ENCODE measurements around the gene PIP5KL1. TPM values are rescaled to one million over a fixed set of nuclear protein-coding genes. Genes with fewer than 3 reads are reported as not detected.

The PIP5KL1 gene
- total RNA-seq, 1 donor from 2014 or later = 1.4 TPM

- DNase-seq = peak; percentile 31
Observed at GRCh38 chr9:127949827-127950512, 19.4 kb upstream of the PIP5KL1 start.

GRCh38 chr9:127947841-127948710 is 17.5 kb upstream of the PIP5KL1 start:
- DNase-seq = no peak

GRCh38 chr9:127946728-127947127 is 16.2 kb upstream of the PIP5KL1 start:
- no peak for DNase-seq

GRCh38 chr9:127945942-127946341 is 15.4 kb upstream of the PIP5KL1 start:
- no peak for DNase-seq

GRCh38 chr9:127945338-127945737 is 14.8 kb upstream of the PIP5KL1 start:
- no peak for DNase-seq

- DNase-seq = no peak
Observed at GRCh38 chr9:127944586-127945218, 14.1 kb upstream of the PIP5KL1 start.

GRCh38 chr9:127943731-127944144 is 13.2 kb upstream of the PIP5KL1 start:
- peak; percentile 79 for DNase-seq

- no peak for DNase-seq
Observed at GRCh38 chr9:127943011-127943662, 12.6 kb upstream of the PIP5KL1 start.

GRCh38 chr9:127942216-127943010 is 11.8 kb upstream of the PIP5KL1 start:
- DNase-seq = no peak

- DNase-seq = no peak
Observed at GRCh38 chr9:127941961-127942215, 11.3 kb upstream of the PIP5KL1 start.

- no peak for DNase-seq
Observed at GRCh38 chr9:127941062-127941960, 10.7 kb upstream of the PIP5KL1 start.

- DNase-seq = no peak
Observed at GRCh38 chr9:127940593-127940992, 10.0 kb upstream of the PIP5KL1 start.

GRCh38 chr9:127938298-127938690 is 7.7 kb upstream of the PIP5KL1 start:
- no peak for DNase-seq

- peak; percentile 66 for DNase-seq
Observed at GRCh38 chr9:127937388-127938297, 7.1 kb upstream of the PIP5KL1 start, which contains the start of gene DPM2. Gene DPM2 (minus strand): TSS chr9:127937854. CDS start chr9:127937820, 34 bp downstream.

GRCh38 chr9:127937056-127937387 is 6.4 kb upstream of the PIP5KL1 start:
- DNase-seq = no peak

- DNase-seq = no peak
Observed at GRCh38 chr9:127936347-127936852, 5.8 kb upstream of the PIP5KL1 start.

GRCh38 chr9:127935765-127936221 is 5.2 kb upstream of the PIP5KL1 start:
- no peak for DNase-seq

- DNase-seq = no peak
Observed at GRCh38 chr9:127934986-127935385, 4.4 kb upstream of the PIP5KL1 start.

- no peak for DNase-seq
Observed at GRCh38 chr9:127934248-127934647, 3.7 kb upstream of the PIP5KL1 start.
